Activated naive CD4-positive, alpha-beta T cell treated with anti-CD3 and anti-CD28 coated beads, Interleukin-2, amount 50 U/mL, for 72 hours (primary cell): ENCODE data around the gene GATAD2A. TPM values are rescaled to one million over a fixed set of nuclear protein-coding genes. Genes with fewer than 3 reads are reported as not detected.

Experiments
- ATAC-seq, 2 donors: fragments of 150-1000 bp; cut with Tn5 transposase; 2 replicates each; pipeline ENCODE4 v1.10.0; 2021; ENCODE audit warnings: mild to moderate bottlenecking in 2 of 2, moderate library complexity in 2 of 2
- DNase-seq, 2 donors: peaks; one replicate each; pipeline ENCODE4 v3.0.0; 2021 to 2022; ENCODE audit warnings: low spot score in 2 of 2
- H3K27ac Mint-ChIP-seq, 2 donors: one replicate each; pipeline ENCODE4 v1.8.0; 2022; ENCODE audit warnings: mild to moderate bottlenecking in 2 of 2, mixed read lengths in 2 of 2
- H3K36me3 Mint-ChIP-seq, 2 donors: one replicate each; pipeline ENCODE4 v1.8.0; 2022; ENCODE audit warnings: mixed read lengths in 2 of 2
- H3K9me3 Mint-ChIP-seq, 2 donors: one replicate each; pipeline ENCODE4 v1.8.0; 2022; ENCODE audit warnings: mixed read lengths in 2 of 2
- total RNA-seq, 2 donors: library from RNA; stranded (reverse); gene quantifications; one replicate each; pipeline ENCODE4 v1.2.3, GENCODE V29; 2022

Gene GATAD2A
- total RNA-seq, 2 donors from 2014 or later, result 122 to 134 TPM

- H3K27ac Mint-ChIP-seq, result peak overlapping the region in 1 of 2 donors; percentile 25
- ATAC-seq, result peak; percentile 81 to 89
- DNase-seq, result peak; percentile 83 to 95
- no peaks in the 10 kb centered on the region for H3K9me3 Mint-ChIP-seq
- no peaks in the 10 kb centered on the region for H3K36me3 Mint-ChIP-seq
Observed at GRCh38 chr19:19531951-19532805, 126.7 kb downstream of the GATAD2A start.

- Mint-ChIP-seq H3K36me3 (no peaks in the 10 kb centered on the region), H3K9me3 (no peaks in the 10 kb centered on the region), H3K27ac (no peak overlapping the region)
- DNase-seq, result no peak
- ATAC-seq, result no peak
Observed at GRCh38 chr19:19532806-19533701, 127.6 kb downstream of the GATAD2A start.

GRCh38 chr19:19533841-19534240, 128.4 kb downstream of the GATAD2A start:
- Mint-ChIP-seq H3K9me3 (no peaks in the 10 kb centered on the region), H3K36me3 (no peaks in the 10 kb centered on the region), H3K27ac (peak overlapping the region in 1 of 2 donors; percentile 8)
- ATAC-seq (no peak), DNase-seq (no peak)

GRCh38 chr19:19534556-19535265, 129.2 kb downstream of the GATAD2A start:
- no peaks in the 10 kb centered on the region for H3K9me3 Mint-ChIP-seq
- H3K36me3 Mint-ChIP-seq, result no peaks in the 10 kb centered on the region
- ATAC-seq (no peak), DNase-seq (no peak)
- H3K27ac Mint-ChIP-seq, result peak overlapping the region in 1 of 2 donors; percentile 8

GRCh38 chr19:19535311-19536191, 130.1 kb downstream of the GATAD2A start:
- no peak for ATAC-seq
- DNase-seq, result no peak
- H3K27ac Mint-ChIP-seq, result no peak overlapping the region
- H3K9me3 Mint-ChIP-seq, result no peaks in the 10 kb centered on the region
- no peaks in the 10 kb centered on the region for H3K36me3 Mint-ChIP-seq

- ATAC-seq, result no peak
Observed at GRCh38 chr19:19537075-19538048, 131.9 kb downstream of the GATAD2A start.

GRCh38 chr19:19538061-19538784, 132.7 kb downstream of the GATAD2A start, which contains the start of gene CILP2:
Gene CILP2 (plus strand): TSS chr19:19538265. CDS start chr19:19538350, 85 bp downstream.
- no peaks in the 10 kb centered on the region for H3K36me3 Mint-ChIP-seq
- no peak for DNase-seq

More at GRCh38 chr19:19537075-19538048, 131.9 kb downstream of the GATAD2A start:
- Mint-ChIP-seq H3K36me3 (no peaks in the 10 kb centered on the region), H3K27ac (peak overlapping the region in 1 of 2 donors; percentile 70), H3K9me3 (no peaks in the 10 kb centered on the region)
- no peak for DNase-seq

GRCh38 chr19:19538785-19539166, 133.3 kb downstream of the GATAD2A start:
- Mint-ChIP-seq H3K27ac (peak overlapping the region in 1 of 2 donors; percentile 16), H3K36me3 (no peaks in the 10 kb centered on the region), H3K9me3 (no peaks in the 10 kb centered on the region)
- no peak for ATAC-seq
- no peak for DNase-seq

More at GRCh38 chr19:19538061-19538784, 132.7 kb downstream of the GATAD2A start, which contains the start of gene CILP2:
- peak within 1 kb of the TSS in 1 of 2 donors; percentile 16 for H3K27ac Mint-ChIP-seq
- no peaks in the 10 kb centered on the region for H3K9me3 Mint-ChIP-seq
- no peak for ATAC-seq

GRCh38 chr19:19539698-19540063, 134.2 kb downstream of the GATAD2A start:
- Mint-ChIP-seq H3K9me3 (no peaks in the 10 kb centered on the region), H3K36me3 (no peaks in the 10 kb centered on the region), H3K27ac (no peak overlapping the region)
- no peak for ATAC-seq
- no peak for DNase-seq

- DNase-seq (peak in 1 of 2 donors; percentile 66), ATAC-seq (peak; percentile 10 to 50)
- no peak overlapping the region for H3K27ac Mint-ChIP-seq
- no peaks in the 10 kb centered on the region for H3K9me3 Mint-ChIP-seq
- no peaks in the 10 kb centered on the region for H3K36me3 Mint-ChIP-seq
Observed at GRCh38 chr19:19540064-19540714, 134.7 kb downstream of the GATAD2A start.

- H3K9me3 Mint-ChIP-seq, result no peaks in the 10 kb centered on the region
- no peak overlapping the region for H3K27ac Mint-ChIP-seq
- DNase-seq (peak in 1 of 2 donors; percentile 86), ATAC-seq (peak; percentile 83 to 90)
- no peaks in the 10 kb centered on the region for H3K36me3 Mint-ChIP-seq
Observed at GRCh38 chr19:19540715-19541515, 135.4 kb downstream of the GATAD2A start.

GRCh38 chr19:19541616-19542015, 136.1 kb downstream of the GATAD2A start:
- H3K36me3 Mint-ChIP-seq, result no peaks in the 10 kb centered on the region
- H3K27ac Mint-ChIP-seq, result no peak overlapping the region
- ATAC-seq (no peak), DNase-seq (no peak)
- no peaks in the 10 kb centered on the region for H3K9me3 Mint-ChIP-seq

- Mint-ChIP-seq H3K27ac (no peak overlapping the region), H3K36me3 (no peaks in the 10 kb centered on the region), H3K9me3 (no peaks in the 10 kb centered on the region)
- DNase-seq, result no peak
- no peak for ATAC-seq
Observed at GRCh38 chr19:19542507-19542906, 137.0 kb downstream of the GATAD2A start.
